G401 (cell line): ENCODE results near the gene CDHR5. TPM values are rescaled to one million over a fixed set of nuclear protein-coding genes. Genes with fewer than 3 reads are reported as not detected.

ENCODE experiments used
- DNase-seq: peaks from one replicate; pipeline ENCODE4 v3.0.0-alpha.2; 2015; ENCODE audit warnings: low spot score
- in situ Hi-C: cut with HindIII; loops from 2 replicates; pipeline ENCODE4 v1.10.0; 2016; ENCODE audit warnings: low sequenced_read_pairs, mixed read lengths
- total RNA-seq: library from RNA; depleted of rRNA; stranded (reverse); fragments of >200 nt; shearing (Covaris generic); gene quantifications from 2 replicates; pipeline ENCODE4 v1.2.3, GENCODE V29; 2014

The CDHR5 gene
- total RNA-seq, 1 experiment from 2014 or later = not detected

GRCh38 chr11:597166-597725 is 27.5 kb downstream of the CDHR5 start:
- DNase-seq = no peak

GRCh38 chr11:596374-596773 is 28.4 kb downstream of the CDHR5 start:
- DNase-seq = no peak
- in situ Hi-C loops = no loop called here

More at GRCh38 chr11:597166-597725, 27.5 kb downstream of the CDHR5 start:
- in situ Hi-C loops = no loop called here

- DNase-seq = no peak
- in situ Hi-C loops = no loop called here
Measured at GRCh38 chr11:595400-595799, 29.4 kb downstream of the CDHR5 start.

GRCh38 chr11:593347-593746 is 31.4 kb downstream of the CDHR5 start:
- in situ Hi-C loops = no loop called here

GRCh38 chr11:592918-593317 is 31.8 kb downstream of the CDHR5 start:
- DNase-seq = no peak
- in situ Hi-C loops = no loop called here

More at GRCh38 chr11:593347-593746, 31.4 kb downstream of the CDHR5 start:
- no peak for DNase-seq

- in situ Hi-C loops = no loop called here
- no peak for DNase-seq
Measured at GRCh38 chr11:592501-592900, 32.3 kb downstream of the CDHR5 start.

- peak; percentile 68 for DNase-seq
- in situ Hi-C loops = no loop called here
Measured at GRCh38 chr11:590997-591396, 33.8 kb downstream of the CDHR5 start.

- in situ Hi-C loops = no loop called here
Measured at GRCh38 chr11:589798-590197, 35.0 kb downstream of the CDHR5 start.

GRCh38 chr11:587978-588380 is 36.8 kb downstream of the CDHR5 start:
- no peak for DNase-seq
- in situ Hi-C loops = no loop called here

More at GRCh38 chr11:589798-590197, 35.0 kb downstream of the CDHR5 start:
- DNase-seq = no peak

- in situ Hi-C loops = no loop called here
Measured at GRCh38 chr11:587546-587945, 37.2 kb downstream of the CDHR5 start.

GRCh38 chr11:586376-587316 is 38.1 kb downstream of the CDHR5 start:
- no peak for DNase-seq
- in situ Hi-C loops = no loop called here

More at GRCh38 chr11:587546-587945, 37.2 kb downstream of the CDHR5 start:
- no peak for DNase-seq

- in situ Hi-C loops = no loop called here
- DNase-seq = no peak
Measured at GRCh38 chr11:584287-584686, 40.5 kb downstream of the CDHR5 start.

- peak; percentile 63 for DNase-seq
- in situ Hi-C loops = no loop called here
Measured at GRCh38 chr11:581752-582151, 43.0 kb downstream of the CDHR5 start.

GRCh38 chr11:581342-581741 is 43.4 kb downstream of the CDHR5 start:
- in situ Hi-C loops = no loop called here
- peak; percentile 55 for DNase-seq

- in situ Hi-C loops = no loop called here
- DNase-seq = no peak
Measured at GRCh38 chr11:579830-580601, 44.7 kb downstream of the CDHR5 start.

- in situ Hi-C loops = no loop called here
- DNase-seq = no peak
Measured at GRCh38 chr11:578276-579035, 46.3 kb downstream of the CDHR5 start.

- no peak for DNase-seq
- in situ Hi-C loops = no loop called here
Measured at GRCh38 chr11:577611-577894, 47.2 kb downstream of the CDHR5 start.

GRCh38 chr11:576811-577610 is 47.7 kb downstream of the CDHR5 start:
- DNase-seq = no peak
- in situ Hi-C loops = no loop called here
